Gastroesophageal sphincter (tissue), 3 donors: Measurements from ENCODE around the gene WRNIP1.

Experiments used
- POLR2A ChIP-seq, 2 donors: fragments of 450-650 bp; IDR thresholded peaks; one replicate each; pipeline ENCODE4 v1.6.1; 2017; ENCODE audit warnings: antibody characterized with exemption in 2 of 2, mild to moderate bottlenecking in 2 of 2, moderate library complexity in 1 of 2
- TF ChIP-seq, protein P1 (sequence below), 4 experiments: fragments of 200-600 bp in 2 of 4; fragments of 450-650 bp in 2 of 4; sonication (generic) in 1 of 4; IDR thresholded peaks; one replicate each; pipeline ENCODE4 v1.5.1; 2017 to 2019; ENCODE audit warnings: antibody characterized with exemption in 4 of 4, mild to moderate bottlenecking in 2 of 4, moderate library complexity in 2 of 4

DNA sequence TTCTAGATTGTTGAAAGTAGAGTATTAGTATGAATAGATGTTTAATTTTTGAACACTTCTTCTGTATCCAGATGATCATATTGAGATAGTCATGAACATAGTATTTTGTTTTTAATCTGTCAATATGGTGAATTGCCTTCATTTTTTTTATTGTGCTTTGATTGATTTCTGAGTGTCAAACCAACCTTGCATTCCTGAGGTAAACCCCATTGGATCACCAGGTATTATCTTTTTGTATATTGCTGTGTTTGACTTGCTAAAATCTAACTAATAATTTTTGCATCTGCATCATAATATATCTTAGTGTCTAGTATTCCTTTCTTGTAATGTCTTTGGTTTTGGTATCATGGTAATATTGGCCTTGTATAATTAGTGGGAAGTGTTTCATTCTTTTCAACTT is 51.0 kb downstream of the WRNIP1 start:
- TF ChIP-seq POLR2A (IDR thresholded peaks at IDR 0.05), result no peak
- TF ChIP-seq, protein P1, sequence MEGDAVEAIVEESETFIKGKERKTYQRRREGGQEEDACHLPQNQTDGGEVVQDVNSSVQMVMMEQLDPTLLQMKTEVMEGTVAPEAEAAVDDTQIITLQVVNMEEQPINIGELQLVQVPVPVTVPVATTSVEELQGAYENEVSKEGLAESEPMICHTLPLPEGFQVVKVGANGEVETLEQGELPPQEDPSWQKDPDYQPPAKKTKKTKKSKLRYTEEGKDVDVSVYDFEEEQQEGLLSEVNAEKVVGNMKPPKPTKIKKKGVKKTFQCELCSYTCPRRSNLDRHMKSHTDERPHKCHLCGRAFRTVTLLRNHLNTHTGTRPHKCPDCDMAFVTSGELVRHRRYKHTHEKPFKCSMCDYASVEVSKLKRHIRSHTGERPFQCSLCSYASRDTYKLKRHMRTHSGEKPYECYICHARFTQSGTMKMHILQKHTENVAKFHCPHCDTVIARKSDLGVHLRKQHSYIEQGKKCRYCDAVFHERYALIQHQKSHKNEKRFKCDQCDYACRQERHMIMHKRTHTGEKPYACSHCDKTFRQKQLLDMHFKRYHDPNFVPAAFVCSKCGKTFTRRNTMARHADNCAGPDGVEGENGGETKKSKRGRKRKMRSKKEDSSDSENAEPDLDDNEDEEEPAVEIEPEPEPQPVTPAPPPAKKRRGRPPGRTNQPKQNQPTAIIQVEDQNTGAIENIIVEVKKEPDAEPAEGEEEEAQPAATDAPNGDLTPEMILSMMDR (IDR thresholded peaks at IDR 0.05), result no peak
